ENCODE data around the gene WIZ. TPM values are rescaled to one million over a fixed set of nuclear protein-coding genes. Genes with fewer than 3 reads are reported as not detected.

WIZ gene
- total and polyA plus RNA-seq, 2 of the 8 experiments (the other 6 are each of a cell fraction or from before 2014, with no cell fraction given), result 12.5 to 33.2 TPM

DNA sequence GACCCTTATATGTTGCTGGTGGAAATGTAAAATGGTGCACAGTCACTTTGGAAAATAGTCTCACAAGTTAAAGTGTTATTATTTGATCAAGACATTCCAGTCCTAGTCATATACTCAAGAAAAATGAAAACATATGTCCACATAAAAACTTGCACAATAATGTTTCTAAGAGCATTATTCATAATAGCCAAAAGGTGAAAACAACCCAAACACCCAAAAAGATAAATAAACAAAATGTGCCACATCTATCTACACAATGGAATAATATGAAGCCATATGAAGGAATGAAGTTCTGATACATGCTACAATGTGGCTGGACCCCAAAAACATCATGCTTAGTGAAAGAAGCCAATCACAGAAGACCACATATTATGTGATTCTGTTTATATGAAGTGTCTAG is 55.8 kb downstream of the WIZ start (continued):
- TF ChIP-seq, protein P1, sequence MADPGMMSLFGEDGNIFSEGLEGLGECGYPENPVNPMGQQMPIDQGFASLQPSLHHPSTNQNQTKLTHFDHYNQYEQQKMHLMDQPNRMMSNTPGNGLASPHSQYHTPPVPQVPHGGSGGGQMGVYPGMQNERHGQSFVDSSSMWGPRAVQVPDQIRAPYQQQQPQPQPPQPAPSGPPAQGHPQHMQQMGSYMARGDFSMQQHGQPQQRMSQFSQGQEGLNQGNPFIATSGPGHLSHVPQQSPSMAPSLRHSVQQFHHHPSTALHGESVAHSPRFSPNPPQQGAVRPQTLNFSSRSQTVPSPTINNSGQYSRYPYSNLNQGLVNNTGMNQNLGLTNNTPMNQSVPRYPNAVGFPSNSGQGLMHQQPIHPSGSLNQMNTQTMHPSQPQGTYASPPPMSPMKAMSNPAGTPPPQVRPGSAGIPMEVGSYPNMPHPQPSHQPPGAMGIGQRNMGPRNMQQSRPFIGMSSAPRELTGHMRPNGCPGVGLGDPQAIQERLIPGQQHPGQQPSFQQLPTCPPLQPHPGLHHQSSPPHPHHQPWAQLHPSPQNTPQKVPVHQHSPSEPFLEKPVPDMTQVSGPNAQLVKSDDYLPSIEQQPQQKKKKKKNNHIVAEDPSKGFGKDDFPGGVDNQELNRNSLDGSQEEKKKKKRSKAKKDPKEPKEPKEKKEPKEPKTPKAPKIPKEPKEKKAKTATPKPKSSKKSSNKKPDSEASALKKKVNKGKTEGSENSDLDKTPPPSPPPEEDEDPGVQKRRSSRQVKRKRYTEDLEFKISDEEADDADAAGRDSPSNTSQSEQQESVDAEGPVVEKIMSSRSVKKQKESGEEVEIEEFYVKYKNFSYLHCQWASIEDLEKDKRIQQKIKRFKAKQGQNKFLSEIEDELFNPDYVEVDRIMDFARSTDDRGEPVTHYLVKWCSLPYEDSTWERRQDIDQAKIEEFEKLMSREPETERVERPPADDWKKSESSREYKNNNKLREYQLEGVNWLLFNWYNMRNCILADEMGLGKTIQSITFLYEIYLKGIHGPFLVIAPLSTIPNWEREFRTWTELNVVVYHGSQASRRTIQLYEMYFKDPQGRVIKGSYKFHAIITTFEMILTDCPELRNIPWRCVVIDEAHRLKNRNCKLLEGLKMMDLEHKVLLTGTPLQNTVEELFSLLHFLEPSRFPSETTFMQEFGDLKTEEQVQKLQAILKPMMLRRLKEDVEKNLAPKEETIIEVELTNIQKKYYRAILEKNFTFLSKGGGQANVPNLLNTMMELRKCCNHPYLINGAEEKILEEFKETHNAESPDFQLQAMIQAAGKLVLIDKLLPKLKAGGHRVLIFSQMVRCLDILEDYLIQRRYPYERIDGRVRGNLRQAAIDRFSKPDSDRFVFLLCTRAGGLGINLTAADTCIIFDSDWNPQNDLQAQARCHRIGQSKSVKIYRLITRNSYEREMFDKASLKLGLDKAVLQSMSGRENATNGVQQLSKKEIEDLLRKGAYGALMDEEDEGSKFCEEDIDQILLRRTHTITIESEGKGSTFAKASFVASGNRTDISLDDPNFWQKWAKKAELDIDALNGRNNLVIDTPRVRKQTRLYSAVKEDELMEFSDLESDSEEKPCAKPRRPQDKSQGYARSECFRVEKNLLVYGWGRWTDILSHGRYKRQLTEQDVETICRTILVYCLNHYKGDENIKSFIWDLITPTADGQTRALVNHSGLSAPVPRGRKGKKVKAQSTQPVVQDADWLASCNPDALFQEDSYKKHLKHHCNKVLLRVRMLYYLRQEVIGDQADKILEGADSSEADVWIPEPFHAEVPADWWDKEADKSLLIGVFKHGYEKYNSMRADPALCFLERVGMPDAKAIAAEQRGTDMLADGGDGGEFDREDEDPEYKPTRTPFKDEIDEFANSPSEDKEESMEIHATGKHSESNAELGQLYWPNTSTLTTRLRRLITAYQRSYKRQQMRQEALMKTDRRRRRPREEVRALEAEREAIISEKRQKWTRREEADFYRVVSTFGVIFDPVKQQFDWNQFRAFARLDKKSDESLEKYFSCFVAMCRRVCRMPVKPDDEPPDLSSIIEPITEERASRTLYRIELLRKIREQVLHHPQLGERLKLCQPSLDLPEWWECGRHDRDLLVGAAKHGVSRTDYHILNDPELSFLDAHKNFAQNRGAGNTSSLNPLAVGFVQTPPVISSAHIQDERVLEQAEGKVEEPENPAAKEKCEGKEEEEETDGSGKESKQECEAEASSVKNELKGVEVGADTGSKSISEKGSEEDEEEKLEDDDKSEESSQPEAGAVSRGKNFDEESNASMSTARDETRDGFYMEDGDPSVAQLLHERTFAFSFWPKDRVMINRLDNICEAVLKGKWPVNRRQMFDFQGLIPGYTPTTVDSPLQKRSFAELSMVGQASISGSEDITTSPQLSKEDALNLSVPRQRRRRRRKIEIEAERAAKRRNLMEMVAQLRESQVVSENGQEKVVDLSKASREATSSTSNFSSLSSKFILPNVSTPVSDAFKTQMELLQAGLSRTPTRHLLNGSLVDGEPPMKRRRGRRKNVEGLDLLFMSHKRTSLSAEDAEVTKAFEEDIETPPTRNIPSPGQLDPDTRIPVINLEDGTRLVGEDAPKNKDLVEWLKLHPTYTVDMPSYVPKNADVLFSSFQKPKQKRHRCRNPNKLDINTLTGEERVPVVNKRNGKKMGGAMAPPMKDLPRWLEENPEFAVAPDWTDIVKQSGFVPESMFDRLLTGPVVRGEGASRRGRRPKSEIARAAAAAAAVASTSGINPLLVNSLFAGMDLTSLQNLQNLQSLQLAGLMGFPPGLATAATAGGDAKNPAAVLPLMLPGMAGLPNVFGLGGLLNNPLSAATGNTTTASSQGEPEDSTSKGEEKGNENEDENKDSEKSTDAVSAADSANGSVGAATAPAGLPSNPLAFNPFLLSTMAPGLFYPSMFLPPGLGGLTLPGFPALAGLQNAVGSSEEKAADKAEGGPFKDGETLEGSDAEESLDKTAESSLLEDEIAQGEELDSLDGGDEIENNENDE (IDR thresholded peaks at IDR 0.05; ENCODE audit: insufficient replicate concordance, low read length), result no peak
- TF ChIP-seq KDM1A (IDR thresholded peaks at IDR 0.05; ENCODE audit: borderline replicate concordance, low read length) (no peak), SIRT6 (IDR thresholded peaks at IDR 0.05; ENCODE audit: low read length) (no peak), TCF12 (IDR thresholded peaks at IDR 0.05; ENCODE audit: low read depth, low read length) (no peak), PHF8 (conservative IDR thresholded peaks at IDR 0.05; ENCODE audit: low read depth, low read length) (no peak)
- TF ChIP-seq, protein P2, sequence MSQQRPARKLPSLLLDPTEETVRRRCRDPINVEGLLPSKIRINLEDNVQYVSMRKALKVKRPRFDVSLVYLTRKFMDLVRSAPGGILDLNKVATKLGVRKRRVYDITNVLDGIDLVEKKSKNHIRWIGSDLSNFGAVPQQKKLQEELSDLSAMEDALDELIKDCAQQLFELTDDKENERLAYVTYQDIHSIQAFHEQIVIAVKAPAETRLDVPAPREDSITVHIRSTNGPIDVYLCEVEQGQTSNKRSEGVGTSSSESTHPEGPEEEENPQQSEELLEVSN (IDR thresholded peaks at IDR 0.05), result no peak

Data from H1 (cell line).